HG03571 (cell line): ENCODE data around the gene TMEM52B.
"Not testable (repeated sequence)": the region's sequence is repeated elsewhere in the genome, so short reads cannot be mapped to it uniquely, and the experiment has no call there.

Source experiments
- ATAC-seq: cut with Tn5 transposase; IDR thresholded peaks from one replicate; pipeline ENCODE4 v1.9.1; 2021; ENCODE audit not compliant: unreplicated experiment

Gene TMEM52B

DNA sequence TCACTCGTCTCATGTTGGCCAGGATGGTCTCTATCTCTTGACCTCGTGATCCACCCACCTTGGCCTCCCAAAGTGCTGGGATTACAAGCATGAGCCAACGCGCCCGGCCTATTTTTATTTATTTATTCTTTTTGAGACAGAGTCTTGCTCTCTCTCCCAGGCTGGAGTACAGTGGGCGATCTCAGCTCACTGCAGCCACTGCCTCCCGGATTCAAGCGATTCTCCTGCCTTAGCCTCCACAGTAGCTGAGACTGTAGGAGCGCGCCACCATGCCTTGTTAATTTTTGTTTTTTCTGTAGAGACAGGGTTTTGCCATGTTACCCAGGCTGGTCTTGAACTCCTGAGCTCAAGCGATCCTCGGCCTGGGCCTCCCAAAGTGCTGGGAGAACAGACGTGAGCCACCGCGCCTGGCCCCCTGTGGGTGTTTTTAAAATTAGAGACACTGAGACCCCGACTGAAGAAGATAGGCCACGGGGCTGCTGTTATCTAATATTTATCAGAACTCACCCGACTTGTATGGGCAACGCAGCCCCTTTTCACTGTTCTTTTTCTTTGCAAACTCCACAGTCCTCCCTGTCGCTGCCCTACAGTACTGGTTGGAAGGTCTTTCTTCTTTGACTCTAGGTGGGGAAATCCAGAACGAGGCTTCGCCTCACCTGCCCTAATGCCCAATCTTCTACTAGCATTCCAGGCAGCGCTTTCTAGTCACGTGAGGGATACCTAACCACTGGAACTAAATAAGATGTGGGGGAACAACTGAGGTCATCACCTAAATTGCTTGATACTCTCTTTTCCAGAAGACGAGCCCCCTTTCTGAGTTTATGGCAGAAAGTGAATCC is 32.5 kb downstream of the TMEM52B start:
- no peak for ATAC-seq

DNA sequence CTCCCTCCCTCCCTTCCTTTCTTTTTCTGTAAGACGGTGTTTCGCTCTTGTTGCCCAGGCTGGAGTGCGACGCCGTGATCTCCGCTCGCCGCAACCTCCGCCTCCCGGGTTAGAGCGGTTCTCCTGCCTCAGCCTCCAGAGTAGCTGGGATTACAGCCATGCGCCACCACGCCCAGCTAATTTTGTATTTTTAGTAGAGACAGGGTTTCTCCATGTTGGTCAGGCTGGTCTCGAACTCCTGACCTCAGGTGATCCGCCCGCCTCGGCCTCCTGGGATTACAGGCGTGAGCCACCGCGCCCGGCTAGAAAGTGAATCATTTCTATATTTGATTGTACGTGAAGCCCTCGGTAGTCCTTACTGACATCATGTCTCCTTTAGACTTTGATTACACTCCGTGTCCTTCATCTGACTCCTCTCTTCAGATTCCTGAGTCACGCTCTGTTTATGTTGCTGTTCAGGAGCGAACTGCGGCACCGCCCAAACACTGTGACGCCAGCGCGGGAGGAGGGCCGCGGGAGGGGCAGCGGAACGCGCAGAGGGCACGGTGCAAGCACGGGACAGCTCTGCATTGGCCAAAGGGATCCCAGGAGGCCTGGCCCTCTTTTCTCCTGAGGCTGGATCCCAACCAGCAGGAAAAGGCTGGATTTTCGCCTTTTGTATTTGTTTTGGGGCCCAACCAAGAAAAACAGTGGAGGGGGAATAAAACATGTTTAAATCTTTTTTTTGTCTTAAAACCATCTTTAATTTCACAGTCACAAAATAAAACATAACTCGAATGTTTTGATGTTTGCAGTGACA is 33.3 kb downstream of the TMEM52B start:
- ATAC-seq, result peak; percentile 60

DNA sequence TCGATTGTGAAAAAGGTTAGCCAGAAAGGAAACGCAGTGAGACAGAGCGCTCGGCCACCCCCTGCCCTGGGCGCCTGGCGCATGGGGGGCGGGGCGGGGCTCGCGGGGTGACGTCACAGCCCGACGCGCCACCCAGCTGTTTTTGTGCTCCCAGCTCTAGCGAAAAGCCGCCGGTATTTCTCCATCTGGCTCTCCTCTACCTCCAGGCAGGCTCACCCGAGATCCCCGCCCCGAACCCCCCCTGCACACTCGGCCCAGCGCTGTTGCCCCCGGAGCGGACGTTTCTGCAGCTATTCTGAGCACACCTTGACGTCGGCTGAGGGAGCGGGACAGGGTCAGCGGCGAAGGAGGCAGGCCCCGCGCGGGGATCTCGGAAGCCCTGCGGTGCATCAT is 33.9 kb downstream of the TMEM52B start, which contains the start of gene GABARAPL1:
Gene GABARAPL1 (plus strand): TSS at position 139 of the 393 bp plus-strand sequence. CDS start 253 bp downstream, at position 392.
- peak; percentile 51 for ATAC-seq

DNA sequence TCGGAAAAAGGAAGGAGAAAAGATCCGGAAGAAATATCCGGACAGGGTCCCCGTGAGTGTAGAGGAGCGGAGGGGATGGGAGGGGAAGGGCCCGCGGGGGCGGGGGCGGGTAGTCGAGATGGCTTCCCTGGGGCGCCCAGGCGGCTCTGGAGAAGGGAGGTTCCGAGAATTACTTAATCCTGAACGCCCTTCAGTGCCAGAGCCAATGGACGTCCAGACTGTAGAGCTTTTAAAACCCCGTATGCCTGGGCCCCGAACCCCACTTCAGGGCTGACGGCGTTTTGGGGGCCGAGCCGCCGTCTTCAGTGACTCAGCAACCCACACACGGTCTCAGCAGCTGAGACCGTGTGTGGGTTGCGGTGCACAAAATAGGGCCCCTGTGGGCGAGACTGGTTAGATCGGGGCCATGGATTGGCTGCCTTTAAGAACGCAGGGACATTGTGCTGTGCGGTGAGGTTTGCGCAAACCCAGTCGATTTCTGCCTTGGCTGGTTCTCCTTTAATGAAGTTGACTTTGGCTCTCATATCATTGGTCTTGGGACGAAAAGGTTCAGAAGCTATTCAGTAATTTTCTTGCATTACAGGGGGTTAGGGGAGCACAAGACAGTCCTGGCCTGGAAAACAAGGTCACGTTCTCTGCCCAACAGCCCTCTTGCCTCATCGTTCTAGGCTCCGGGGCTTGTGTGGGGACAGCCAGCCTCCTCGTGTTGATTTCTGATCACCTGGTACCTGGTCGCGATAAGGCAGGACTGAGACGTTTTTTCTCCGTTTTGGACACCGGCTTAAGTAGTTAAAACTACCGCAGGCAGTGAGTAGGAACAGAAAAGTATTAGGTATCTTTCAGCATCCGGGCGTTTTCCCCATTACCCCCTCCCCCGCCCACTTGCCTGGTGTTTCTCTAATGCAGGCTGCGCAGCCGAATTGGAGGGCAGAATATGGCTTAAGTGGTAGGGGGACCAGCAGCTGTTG is 34.6 kb downstream of the TMEM52B start:
- peak; percentile 30 for ATAC-seq

DNA sequence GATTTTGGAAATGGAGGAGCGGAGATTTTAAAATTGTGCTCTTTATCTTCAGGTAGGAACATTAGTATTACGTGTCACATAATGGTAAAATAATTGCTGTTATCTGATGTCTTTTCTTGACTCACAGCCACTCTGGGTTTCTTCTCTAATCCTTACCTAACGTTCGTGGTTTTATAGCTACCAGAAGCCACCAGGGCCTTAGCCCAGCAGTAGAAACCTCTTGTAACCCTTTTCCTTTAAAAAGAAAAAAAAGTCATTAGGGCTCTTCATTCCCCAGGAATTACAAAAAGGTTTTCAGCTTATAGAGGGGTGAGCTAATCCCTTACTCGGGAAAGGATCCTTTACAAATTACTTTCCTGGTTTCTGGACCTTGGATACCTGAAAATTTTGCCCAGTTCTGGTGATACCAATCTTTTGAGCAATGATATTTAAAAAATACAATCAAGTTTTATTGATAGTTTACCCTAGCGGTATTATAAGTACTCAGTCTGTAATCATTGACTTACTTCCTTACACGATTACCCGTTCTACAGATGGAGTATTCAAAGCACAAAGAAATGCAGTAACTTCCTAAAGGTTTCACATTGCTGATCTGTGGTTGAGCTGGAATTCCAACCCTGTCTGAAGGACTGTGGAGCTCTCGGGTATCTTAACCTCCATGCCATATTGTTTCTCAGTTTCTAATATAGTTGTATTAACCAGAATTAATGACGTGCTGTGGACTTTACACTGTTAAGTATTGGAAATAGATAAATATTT is 35.5 kb downstream of the TMEM52B start:
- ATAC-seq, result no peak

DNA sequence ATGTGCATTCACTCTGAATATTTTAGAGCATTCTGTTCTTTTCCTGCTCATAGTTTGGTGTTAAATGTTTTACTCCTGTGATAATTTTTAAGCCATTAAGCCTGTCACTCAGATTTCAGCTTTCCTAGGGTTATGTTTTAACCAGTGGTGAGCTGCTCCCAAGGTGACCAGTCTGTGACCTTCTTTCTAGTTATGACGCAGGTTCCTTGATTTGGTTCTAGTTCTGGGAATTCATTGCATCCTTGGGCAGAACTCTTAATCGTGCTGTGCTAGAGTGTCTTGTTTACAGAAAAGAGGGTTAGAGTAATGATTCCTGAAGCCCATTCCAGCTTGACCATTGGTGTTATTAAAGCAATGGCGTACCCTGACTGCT is 36.0 kb downstream of the TMEM52B start:
- ATAC-seq, result no peak

DNA sequence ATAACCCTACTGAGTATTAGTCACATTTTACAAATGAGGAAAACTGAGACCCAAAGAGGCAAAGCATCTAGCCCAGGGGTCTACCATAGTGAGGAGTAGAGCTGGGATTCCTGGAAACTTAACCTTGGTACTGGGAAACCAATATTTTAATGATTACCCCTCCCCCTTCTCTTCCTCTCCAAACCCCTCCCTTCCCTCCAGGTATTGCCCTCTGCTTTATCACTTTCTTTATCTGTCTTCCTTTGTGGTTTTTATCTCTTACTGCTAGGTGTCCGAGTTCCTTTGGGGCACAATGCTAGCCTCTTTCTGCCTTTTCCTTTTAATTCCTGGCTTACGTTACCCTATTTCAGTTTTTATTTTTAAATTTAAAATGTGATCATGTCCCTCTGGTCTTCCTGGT is 36.6 kb downstream of the TMEM52B start:
- no peak for ATAC-seq

DNA sequence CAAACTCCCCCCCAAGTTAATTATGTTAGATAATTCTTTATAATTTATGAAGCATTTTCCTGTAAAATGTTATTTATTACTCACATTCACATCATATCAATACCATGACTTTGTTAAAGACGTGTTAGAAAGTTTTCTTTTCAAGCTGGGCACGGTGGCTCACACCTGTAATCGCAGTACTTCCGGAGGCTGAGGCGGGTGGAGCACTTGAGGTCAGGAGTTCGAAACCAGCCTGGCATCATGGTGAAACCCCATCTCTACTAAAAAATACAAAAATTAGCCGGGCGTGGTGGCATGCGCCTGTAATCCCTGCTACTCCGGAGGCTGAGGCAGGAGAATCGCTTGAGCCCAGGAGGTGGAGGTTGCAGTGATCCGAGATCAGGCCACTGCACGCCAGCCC is 37.1 kb downstream of the TMEM52B start:
- ATAC-seq, result not testable (repeated sequence)

DNA sequence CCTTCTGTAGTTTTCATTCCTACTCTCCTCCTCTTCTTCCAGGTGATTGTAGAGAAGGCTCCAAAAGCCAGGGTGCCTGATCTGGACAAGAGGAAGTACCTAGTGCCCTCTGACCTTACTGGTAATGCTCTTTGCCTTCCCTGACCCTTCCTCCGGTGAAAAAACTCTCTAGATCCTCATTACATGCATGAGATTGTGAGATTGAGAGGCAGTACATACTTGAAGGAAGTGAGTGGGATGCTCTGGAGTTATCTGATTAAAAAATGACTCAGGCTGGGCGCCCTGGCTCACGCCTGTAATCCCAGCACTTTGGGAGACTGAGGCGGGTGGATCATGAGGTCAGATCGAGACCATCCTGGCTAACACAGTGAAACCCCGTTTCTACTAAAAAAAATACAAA is 39.2 kb downstream of the TMEM52B start:
- ATAC-seq, result no peak

DNA sequence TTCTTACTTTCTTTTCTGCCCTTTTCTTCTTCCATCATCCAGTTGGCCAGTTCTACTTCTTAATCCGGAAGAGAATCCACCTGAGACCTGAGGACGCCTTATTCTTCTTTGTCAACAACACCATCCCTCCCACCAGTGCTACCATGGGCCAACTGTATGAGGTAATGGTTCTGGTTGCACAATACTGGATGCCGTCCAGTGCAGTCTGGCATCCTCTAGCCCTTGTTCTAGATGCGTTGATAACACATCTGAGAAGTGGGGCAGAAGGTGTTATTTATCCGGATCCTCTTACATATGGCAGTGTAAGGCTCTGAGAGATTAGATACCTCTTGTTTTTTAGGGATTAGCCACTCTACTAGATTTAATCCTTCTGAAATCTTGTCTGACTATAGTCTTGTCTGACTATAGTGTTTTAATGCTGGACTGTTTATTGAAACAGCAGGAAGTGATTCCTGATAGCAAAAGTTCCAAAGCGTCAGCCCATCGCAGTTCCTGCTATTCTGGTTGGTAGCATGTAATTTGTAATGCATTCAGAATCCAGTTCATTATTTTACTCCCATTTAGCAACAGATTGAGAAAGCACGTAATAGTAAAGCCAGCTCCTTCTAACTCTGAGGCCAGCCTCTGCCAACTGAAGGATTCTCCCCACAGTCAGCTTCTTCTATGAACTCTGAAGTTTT is 41.7 kb downstream of the TMEM52B start:
- no peak for ATAC-seq

DNA sequence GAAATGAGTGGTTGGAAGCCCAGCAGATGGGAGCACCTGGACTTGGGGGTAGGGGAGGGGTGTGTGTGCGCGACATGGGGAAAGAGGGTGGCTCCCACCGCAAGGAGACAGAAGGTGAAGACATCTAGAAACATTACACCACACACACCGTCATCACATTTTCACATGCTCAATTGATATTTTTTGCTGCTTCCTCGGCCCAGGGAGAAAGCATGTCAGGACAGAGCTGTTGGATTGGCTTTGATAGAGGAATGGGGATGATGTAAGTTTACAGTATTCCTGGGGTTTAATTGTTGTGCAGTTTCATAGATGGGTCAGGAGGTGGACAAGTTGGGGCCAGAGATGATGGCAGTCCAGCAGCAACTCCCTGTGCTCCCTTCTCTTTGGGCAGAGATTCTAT is 43.0 kb downstream of the TMEM52B start:
- no peak for ATAC-seq

DNA sequence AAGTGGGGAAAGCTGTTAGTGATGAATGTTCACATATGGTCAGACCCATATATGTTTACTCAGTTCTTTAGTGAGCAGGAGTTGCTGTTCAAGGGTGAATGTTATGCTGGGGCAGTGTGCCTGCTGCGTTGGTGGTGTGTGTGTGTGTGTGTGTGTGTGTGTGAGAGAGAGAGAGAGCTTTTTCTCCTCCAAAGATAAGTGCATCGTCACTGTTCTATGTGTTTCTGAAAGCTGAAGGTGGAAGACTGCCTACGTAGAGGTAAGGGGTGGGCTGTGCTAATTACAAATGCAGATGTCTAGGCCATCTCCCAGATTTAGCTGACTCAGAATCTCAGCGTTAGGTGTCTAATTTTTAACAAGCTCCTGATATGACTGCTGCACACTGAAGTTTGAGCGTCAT is 44.4 kb downstream of the TMEM52B start:
- ATAC-seq, result no peak

DNA sequence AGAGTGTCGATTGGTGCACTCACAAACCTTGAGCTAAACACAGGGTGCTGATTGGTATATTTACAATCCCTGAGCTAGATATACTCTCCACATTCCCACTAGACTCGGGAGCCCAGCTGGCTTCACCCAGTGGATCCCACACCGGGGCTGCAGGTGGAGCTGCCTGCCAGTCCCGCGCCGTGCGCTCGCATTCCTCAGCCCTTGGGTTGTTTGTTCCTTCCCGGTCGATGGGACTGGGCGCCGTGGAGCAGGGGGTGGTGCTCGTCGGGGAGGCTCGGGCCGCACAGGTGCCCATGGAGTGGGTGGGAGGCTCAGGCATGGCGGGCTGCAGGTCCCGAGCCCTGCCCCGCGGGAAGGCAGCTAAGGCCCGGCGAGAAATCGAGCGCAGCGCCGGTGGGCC is 46.6 kb downstream of the TMEM52B start:
- ATAC-seq, result not testable (repeated sequence)

DNA sequence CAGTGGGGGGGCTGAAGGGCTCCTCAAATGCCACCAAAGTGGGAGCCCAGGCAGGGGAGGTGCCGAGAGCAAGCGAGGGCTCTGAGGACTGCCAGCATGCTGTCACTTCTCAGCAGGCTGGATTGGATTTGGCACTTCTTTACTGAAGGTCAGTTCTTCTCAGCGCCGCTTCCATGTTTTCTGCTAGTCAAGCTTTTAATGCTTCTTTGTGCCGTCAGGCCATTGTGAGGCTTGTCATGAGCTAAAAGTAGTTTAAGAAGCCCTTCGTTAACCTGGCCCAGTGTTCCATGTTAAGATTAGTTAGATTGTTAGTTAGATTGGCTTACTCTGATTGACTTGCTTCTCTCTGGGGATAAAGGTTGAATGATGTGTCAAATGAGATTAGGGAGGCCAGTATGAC is 47.3 kb downstream of the TMEM52B start:
- no peak for ATAC-seq

DNA sequence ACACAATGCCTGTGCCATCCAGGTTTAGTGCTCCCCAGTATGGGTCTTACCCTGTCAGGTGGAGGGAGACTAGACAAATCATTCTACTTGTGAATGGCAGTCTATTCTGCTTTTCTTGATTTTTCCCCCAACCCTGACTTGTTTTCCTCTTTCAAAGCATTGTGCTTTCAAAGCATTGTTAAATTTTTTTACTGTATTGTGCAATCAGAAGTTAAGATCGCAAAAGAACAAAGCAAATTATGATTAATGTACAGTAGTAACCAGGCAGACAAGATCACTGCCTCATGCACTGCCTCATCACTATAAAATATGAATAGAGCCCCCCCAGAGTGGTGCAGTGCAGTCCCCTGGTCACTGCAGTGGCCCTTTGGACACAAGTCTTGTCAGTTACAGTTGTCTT is 47.9 kb downstream of the TMEM52B start:
- no peak for ATAC-seq

DNA sequence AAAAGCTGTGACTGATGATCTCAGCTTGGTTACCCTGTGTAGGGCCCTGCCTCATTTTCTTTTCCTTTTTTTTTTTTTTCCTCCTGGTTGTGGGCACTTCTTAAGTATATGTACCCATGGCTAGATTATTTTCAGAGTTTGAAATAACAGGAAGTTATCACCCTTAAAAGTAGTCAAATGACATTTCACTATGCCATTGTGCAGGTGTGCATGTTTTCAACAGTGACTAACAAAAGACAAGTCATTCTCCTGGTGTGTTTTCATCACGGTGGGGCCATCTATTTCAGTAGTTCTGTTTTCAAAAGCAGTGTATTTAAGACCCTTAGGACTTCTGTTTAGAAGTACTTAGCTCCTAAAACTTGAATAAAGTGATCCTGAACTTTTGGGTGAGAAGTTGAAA is 48.8 kb downstream of the TMEM52B start:
- ATAC-seq, result no peak

DNA sequence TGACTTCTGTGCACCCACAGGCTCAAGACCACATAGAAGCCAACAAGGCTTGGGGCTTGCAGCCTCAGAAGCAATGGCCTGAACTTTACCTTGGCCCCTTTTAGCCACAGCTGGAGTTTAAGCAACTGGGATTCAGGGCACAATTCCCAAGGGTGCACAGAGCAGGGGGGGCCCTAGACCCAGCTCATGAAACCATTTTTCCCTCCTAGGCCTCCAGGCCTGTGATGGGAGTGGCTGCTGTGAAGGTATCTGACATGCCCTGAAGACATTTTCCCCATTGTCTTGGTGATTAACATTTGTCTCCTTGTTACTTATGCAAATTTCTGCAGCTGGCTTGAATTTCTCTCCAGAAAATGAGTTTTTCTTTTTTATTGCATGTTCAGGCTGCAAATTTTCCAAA is 55.7 kb downstream of the TMEM52B start:
- no peak for ATAC-seq

DNA sequence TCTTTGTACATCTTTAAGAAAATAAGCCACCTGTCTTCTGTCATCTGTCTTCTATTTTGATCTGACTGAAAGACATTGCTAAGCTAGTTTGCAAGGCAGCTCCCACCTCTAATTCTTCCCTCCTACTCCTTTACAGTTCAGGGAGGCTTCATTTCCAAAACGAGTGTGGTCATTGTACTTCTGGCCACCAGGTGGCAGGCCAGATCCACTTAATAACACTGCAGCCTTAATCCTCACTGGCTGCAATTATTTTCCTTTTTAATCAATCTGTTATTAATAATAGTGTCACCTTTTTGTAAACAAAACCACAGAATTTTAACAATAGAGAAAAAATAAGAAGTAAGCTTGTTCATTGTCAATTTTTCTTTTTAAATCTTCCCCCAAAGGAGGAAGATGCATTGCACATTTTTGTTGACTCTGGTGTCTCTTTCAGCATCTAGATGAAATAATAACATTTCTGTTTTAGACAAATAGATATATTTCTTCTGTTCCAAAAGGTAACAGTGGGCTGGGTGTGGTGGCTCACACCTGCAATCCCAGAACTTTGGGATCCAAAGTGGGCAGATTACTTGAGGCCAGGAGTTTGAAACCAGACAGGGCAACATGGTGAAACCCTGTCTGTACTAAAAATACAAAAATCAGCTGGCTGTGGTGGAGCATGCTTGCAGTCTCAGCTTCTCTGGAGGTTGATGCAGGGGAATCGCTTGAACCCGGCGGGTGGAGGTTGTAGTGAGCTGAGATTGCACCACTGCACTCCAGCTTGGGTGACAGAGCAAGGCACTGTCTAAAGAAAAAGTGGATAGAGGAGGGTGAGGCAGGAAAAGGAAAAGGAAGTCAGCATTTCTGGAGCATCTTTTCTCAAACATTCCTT is 57.2 kb downstream of the TMEM52B start:
- no peak for ATAC-seq

DNA sequence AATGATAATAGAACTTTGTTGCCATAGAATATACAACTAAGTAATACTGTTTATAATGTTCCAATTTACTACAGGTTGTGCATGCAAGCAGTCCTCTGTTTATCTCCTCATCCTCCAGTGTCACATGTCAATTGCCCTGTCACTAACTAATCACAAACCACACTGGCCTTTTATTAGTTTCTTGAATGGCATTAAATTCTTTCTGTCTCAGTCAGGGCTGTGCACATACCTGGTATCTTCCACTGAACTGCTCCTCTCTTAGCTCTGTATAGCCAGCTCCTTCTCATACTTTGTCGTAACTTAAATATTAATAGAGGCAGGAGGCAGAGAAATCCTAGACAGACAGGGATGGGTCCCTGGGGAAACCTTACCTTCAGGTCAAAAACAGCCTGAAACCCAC is 57.9 kb downstream of the TMEM52B start:
- ATAC-seq, result no peak
